H1 (cell line): ENCODE results near the gene RBMS1. TPM values are rescaled to one million over a fixed set of nuclear protein-coding genes. Genes with fewer than 3 reads are reported as not detected.

Experiments
- ATF2 ChIP-seq: IDR thresholded peaks from 2 replicates; pipeline ENCODE4 v1.6.1; 2012; ENCODE audit warnings: low read length, inconsistent platforms
- EGR1 ChIP-seq: IDR thresholded peaks from 2 replicates; pipeline ENCODE4 v1.6.1; 2011; ENCODE audit warnings: low read depth, low read length, borderline replicate concordance
- KDM4A ChIP-seq: IDR thresholded peaks from one replicate; pipeline ENCODE4 v1.7.1; 2012; ENCODE audit warnings: low read depth, mild to moderate bottlenecking, moderate library complexity, low read length, inconsistent platforms; ENCODE audit not compliant: severe bottlenecking
- polyA plus RNA-seq, 7 experiments: library from polyadenylated mRNA; depleted of rRNA in 3 of 7; stranded (reverse) in 5 of 7; unstranded in 2 of 7; fragments of >200 nt in 5 of 7; fragments of 200-250 nt in 2 of 7; gene quantifications; 1 replicate in 5 of 7; 2 replicates in 1 of 7; 4 replicates in 1 of 7; pipeline versions ENCODE4 v1.2.1 to v1.2.3, GENCODE V29; 2011 to 2013; ENCODE audit warnings: missing spikeins in 2 of 7, mixed read lengths in 2 of 7
- total RNA-seq: library from RNA; stranded (reverse); fragmentation: NEBNext Ultra II Directional; extraction: Animal tissue kit (Norgen Biotek cat#: 25700); gene quantifications from 2 replicates; pipeline ENCODE4 v1.2.1, GENCODE V29; 2021

The RBMS1 gene
- total and polyA plus RNA-seq, 2 of the 8 experiments (the other 6 are each of a cell fraction or from before 2014, with no cell fraction given) = 53.7 to 60.0 TPM

DNA sequence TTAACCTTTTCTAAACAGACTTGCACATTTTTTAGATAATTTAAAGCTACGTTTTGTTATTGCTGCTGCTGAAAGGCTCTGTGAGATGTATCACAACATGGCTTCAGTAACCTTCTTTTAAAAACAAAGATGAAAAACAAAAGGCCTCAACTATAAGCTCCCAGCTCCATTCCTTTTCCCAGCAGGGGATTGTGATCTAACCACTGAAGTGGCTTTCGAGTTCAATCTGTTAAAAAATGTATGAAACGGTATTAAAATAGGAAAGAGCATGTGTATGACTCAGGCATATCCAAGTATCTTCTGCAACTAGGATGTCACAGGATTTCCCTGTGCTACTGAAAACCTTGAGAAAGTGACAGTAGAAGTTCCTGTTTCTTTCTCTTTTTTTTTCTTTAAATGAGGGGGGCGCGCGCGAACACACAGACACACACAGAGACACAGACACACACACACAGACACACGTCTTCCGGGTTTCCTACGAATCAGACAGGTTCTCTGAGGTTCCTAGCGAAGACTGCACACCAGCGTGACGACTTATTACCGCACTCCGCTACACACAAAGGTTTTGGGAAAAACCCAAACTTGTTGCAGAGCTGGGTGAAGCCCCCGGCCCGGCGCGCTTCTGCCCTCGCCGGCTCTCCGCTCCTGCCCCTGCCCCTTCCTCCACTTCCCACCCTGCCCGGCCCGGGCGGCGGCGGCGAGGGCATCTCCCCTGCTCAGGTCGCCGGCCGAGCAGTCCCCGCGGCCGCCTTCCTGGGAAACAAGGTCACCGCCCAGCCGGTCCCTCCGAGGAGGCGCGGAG lies 86.8 kb downstream of the RBMS1 start (continued):
- TF ChIP-seq KDM4A (peak; percentile 53), EGR1 (no peak), ATF2 (no peak)
- TF ChIP-seq, all 59 proteins: peak for 3
